Mesenchymal stem cell (in vitro differentiated cells and primary cell): ENCODE measurements around the gene FCN1.

ENCODE experiments used
- DNase-seq: peaks from one replicate; pipeline ENCODE4 v3.0.0-alpha.2; 2013
- H2AFZ ChIP-seq: one replicate; pipeline ENCODE4 v1.6.1; 2013; ENCODE audit warnings: low read depth, mild to moderate bottlenecking, control low read depth, inconsistent platforms, low read length, moderate library complexity
- H2AK5ac ChIP-seq: 2 replicates; pipeline ENCODE4 v1.6.1; 2013; ENCODE audit warnings: low read length, moderate library complexity, mild to moderate bottlenecking, inconsistent platforms; ENCODE audit not compliant: severe bottlenecking
- H2BK120ac ChIP-seq: one replicate; pipeline ENCODE4 v1.6.1; 2013; ENCODE audit warnings: low read depth, mild to moderate bottlenecking, inconsistent platforms, low read length, moderate library complexity
- H2BK12ac ChIP-seq, 2 experiments: one replicate each; pipeline ENCODE4 v1.6.1; 2013; ENCODE audit warnings: inconsistent platforms in 2 of 2, low read length in 2 of 2, mild to moderate bottlenecking in 2 of 2, moderate library complexity in 2 of 2, control low read depth in 1 of 2
- H2BK15ac ChIP-seq: one replicate; pipeline ENCODE4 v1.6.1; 2013; ENCODE audit warnings: mild to moderate bottlenecking, low read depth, inconsistent platforms; ENCODE audit not compliant: poor library complexity, severe bottlenecking
- H2BK5ac ChIP-seq: 2 replicates; pipeline ENCODE4 v1.6.1; 2013; ENCODE audit warnings: low read depth, mild to moderate bottlenecking, low read length, control low read depth, inconsistent platforms; ENCODE audit not compliant: poor library complexity, severe bottlenecking
- H3K14ac ChIP-seq, 2 experiments: one replicate each; pipeline ENCODE4 v1.6.1; 2013; ENCODE audit warnings: inconsistent platforms in 2 of 2, low read length in 2 of 2, control low read depth in 1 of 2, mild to moderate bottlenecking in 1 of 2, moderate library complexity in 1 of 2
- H3K18ac ChIP-seq, 2 experiments: one replicate each; pipeline ENCODE4 v1.6.1; 2013; ENCODE audit warnings: inconsistent platforms in 2 of 2, low read length in 2 of 2, control low read depth in 1 of 2, low read depth in 1 of 2, mild to moderate bottlenecking in 1 of 2
- H3K23ac ChIP-seq, 2 experiments: one replicate each; pipeline ENCODE4 v1.6.1; 2013; ENCODE audit warnings: inconsistent platforms in 2 of 2, low read length in 2 of 2, mild to moderate bottlenecking in 2 of 2, moderate library complexity in 2 of 2, control low read depth in 1 of 2
- H3K27ac ChIP-seq: 2 replicates; pipeline ENCODE4 v1.5.1; 2013; ENCODE audit warnings: mild to moderate bottlenecking, moderate library complexity, low read length, control low read depth, inconsistent platforms; ENCODE audit not compliant: poor library complexity, severe bottlenecking
- H3K27me3 ChIP-seq, 2 experiments: 2 replicates each; pipeline versions ENCODE4 v1.6.1 to v1.7.0; 2013; ENCODE audit warnings: low read length in 2 of 2, mild to moderate bottlenecking in 2 of 2, moderate library complexity in 2 of 2, control low read depth in 1 of 2, inconsistent platforms in 1 of 2; ENCODE audit not compliant: control insufficient read depth in 1 of 2, insufficient read depth in 1 of 2
- H3K36me3 ChIP-seq, 2 experiments: 2 replicates each; pipeline versions ENCODE4 v1.6.1 to v1.7.0; 2013; ENCODE audit warnings: low read length in 2 of 2, control low read depth in 1 of 2, inconsistent platforms in 1 of 2, low read depth in 1 of 2, mild to moderate bottlenecking in 1 of 2; ENCODE audit not compliant: insufficient read depth in 2 of 2, control insufficient read depth in 1 of 2
- H3K4ac ChIP-seq, 2 experiments: one replicate each; pipeline ENCODE4 v1.6.1; 2013; ENCODE audit warnings: inconsistent platforms in 2 of 2, low read length in 2 of 2, mild to moderate bottlenecking in 2 of 2, moderate library complexity in 2 of 2, control low read depth in 1 of 2, low read depth in 1 of 2
- H3K4me1 ChIP-seq: 2 replicates; pipeline ENCODE4 v1.6.1; 2013; ENCODE audit warnings: low read depth, low read length, control low read depth; ENCODE audit not compliant: control insufficient read depth, insufficient read depth
- H3K4me2 ChIP-seq: 2 replicates; pipeline ENCODE4 v1.6.1; 2013; ENCODE audit warnings: low read length, mild to moderate bottlenecking, inconsistent platforms; ENCODE audit not compliant: poor library complexity, severe bottlenecking
- H3K4me3 ChIP-seq, 2 experiments: 2 replicates each; pipeline versions ENCODE4 v1.5.1 to v1.7.0; 2013; ENCODE audit warnings: low read length in 2 of 2, mild to moderate bottlenecking in 2 of 2, control low read depth in 1 of 2, low read depth in 1 of 2; ENCODE audit not compliant: insufficient read depth in 1 of 2
- H3K79me1 ChIP-seq: replicated peaks from 2 replicates; pipeline ENCODE4 v1.6.1; 2013; ENCODE audit warnings: mild to moderate bottlenecking, control low read depth, low read length, inconsistent platforms; ENCODE audit not compliant: poor library complexity, severe bottlenecking
- H3K9ac ChIP-seq: 2 replicates; pipeline ENCODE4 v1.7.0; 2013; ENCODE audit warnings: mild to moderate bottlenecking, low read length, moderate library complexity
- H3K9me3 ChIP-seq: 2 replicates; pipeline ENCODE4 v1.7.0; 2013; ENCODE audit warnings: mild to moderate bottlenecking, low read length; ENCODE audit not compliant: control insufficient read depth
- H4K8ac ChIP-seq: one replicate; pipeline ENCODE4 v1.6.1; 2013; ENCODE audit warnings: inconsistent platforms, mild to moderate bottlenecking, low read length, moderate library complexity
- H4K91ac ChIP-seq: one replicate; pipeline ENCODE4 v1.6.1; 2013; ENCODE audit warnings: mild to moderate bottlenecking, low read length, inconsistent platforms
- WGBS: methylation state at CpG from one replicate; pipeline ENCODE4 v1.1.7; 2013; ENCODE audit warnings: mixed read lengths; 5-methylcytosine and 5-hydroxymethylcytosine counted together

FCN1 gene

GRCh38 chr9:134965411-134965810 is 47.7 kb upstream of the FCN1 start:
- WGBS: 48% methylated on average over 4 of the region's 4 CpGs
- H3K4me1 ChIP-seq: no peaks in the 10 kb centered on the region
- no peak for DNase-seq

DNA sequence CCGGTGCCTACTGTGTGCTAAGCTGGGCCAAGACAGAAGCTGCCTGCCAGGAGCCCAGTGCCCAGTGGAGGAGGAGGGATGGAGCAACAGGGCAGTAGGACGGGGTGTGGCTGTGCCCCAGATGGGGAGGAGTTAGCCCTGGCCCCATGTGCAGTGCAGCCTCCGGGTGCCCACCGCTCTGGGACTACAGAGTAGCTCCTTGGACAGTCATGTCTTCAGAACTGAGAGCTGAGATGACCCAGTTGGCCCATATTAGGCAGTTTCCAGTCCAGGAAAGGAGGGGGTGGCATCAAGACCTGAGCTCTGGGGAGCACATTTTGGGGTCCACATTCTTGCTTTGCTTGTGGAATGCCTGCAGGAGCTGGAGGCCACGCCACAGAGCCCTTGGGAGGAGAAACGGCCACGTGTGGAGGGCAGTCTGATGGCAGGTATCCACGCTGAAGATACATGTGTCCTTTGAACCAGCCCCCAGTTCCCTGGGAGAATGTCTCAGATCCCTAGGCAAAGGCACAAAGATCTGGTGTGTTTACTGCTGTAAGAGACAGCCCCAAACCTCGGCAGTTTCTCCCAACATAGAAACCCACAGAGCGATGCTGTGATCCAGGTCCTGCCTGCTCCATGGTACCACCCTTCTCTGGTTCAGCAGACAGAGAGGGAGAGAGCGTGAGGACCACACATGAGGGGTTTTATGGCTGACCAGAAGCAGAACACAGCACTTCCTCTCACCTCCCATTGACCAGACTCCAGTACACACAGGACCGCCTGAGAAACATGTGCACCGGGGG is 46.8 kb upstream of the FCN1 start:
- no peak overlapping the region for H3K4ac ChIP-seq
- H4K91ac ChIP-seq: no peak overlapping the region
- H2AK5ac ChIP-seq: no peak overlapping the region
- no peaks in the 10 kb centered on the region for H3K4me1 ChIP-seq
- H3K4me3 ChIP-seq: no peak overlapping the region
- no peaks in the 10 kb centered on the region for H3K36me3 ChIP-seq
- H3K27me3 ChIP-seq: peaks cover 6 to 41% of the 10 kb centered on the region in 2 experiments
- no peak overlapping the region for H3K27ac ChIP-seq
- no peak overlapping the region for H3K14ac ChIP-seq
- H2BK120ac ChIP-seq: no peak overlapping the region
- 77% methylated on average over 10 of the region's 13 CpGs for WGBS
- H3K9ac ChIP-seq: no peak overlapping the region
- no peak for DNase-seq
- H3K23ac ChIP-seq: no peak overlapping the region
- no peak overlapping the region for H2BK5ac ChIP-seq
- H4K8ac ChIP-seq: no peak overlapping the region
- no peak overlapping the region for H2AFZ ChIP-seq
- H3K18ac ChIP-seq: no peak overlapping the region
- peaks cover 3% of the 10 kb centered on the region for H3K9me3 ChIP-seq
- H3K79me1 ChIP-seq: no peaks in the 10 kb centered on the region
- no peak overlapping the region for H2BK15ac ChIP-seq
- H3K4me2 ChIP-seq: no peak overlapping the region
- H2BK12ac ChIP-seq: no peak overlapping the region

More at GRCh38 chr9:134965411-134965810, 47.7 kb upstream of the FCN1 start:
- H3K14ac ChIP-seq: no peak overlapping the region
- no peak overlapping the region for H4K91ac ChIP-seq
- no peaks in the 10 kb centered on the region for H3K36me3 ChIP-seq
- no peak overlapping the region for H2AK5ac ChIP-seq
- no peak overlapping the region for H3K23ac ChIP-seq
- peaks cover 3% of the 10 kb centered on the region for H3K9me3 ChIP-seq
- no peak overlapping the region for H2BK15ac ChIP-seq
- no peak overlapping the region for H3K4me2 ChIP-seq
- no peak overlapping the region for H3K18ac ChIP-seq
- no peak overlapping the region for H2BK5ac ChIP-seq
- no peak overlapping the region for H3K27ac ChIP-seq
- no peak overlapping the region for H2AFZ ChIP-seq
- H2BK12ac ChIP-seq: no peak overlapping the region
- H4K8ac ChIP-seq: no peak overlapping the region
- no peak overlapping the region for H3K4me3 ChIP-seq
- H3K9ac ChIP-seq: no peak overlapping the region
- no peak overlapping the region for H2BK120ac ChIP-seq
- H3K4ac ChIP-seq: no peak overlapping the region
- peaks cover 6 to 39% of the 10 kb centered on the region in 2 experiments for H3K27me3 ChIP-seq
- H3K79me1 ChIP-seq: no peaks in the 10 kb centered on the region

- 90% methylated on average over 19 of the region's 19 CpGs for WGBS
- Histone ChIP-seq H3K18ac (no peak overlapping the region), H2BK120ac (no peak overlapping the region)
Observed at GRCh38 chr9:134963546-134963945, 45.8 kb upstream of the FCN1 start.

DNA sequence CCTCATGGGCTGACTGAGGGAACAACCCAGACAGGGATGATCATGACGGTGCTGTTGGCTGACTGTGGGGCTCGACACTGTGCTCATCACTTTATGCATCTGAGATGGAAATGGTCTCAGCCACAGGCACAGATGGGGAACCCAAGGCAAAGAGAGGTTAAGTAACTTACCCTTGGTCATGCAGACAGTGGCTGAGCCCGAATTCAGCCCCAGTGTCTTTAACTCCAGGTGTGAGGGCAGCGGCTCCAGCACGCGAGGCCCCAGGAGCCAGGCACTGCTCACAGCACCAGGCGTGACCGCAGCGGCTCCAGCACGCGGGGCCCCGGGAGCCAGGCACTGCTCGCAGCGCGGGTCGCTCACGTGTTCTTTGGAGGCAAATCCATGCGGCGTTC is 45.3 kb upstream of the FCN1 start:
- Histone ChIP-seq H3K4me1 (no peaks in the 10 kb centered on the region), H3K23ac (no peak overlapping the region), H3K79me1 (no peaks in the 10 kb centered on the region), H3K18ac (no peak overlapping the region), H4K8ac (no peak overlapping the region), H3K4ac (no peak overlapping the region), H2BK15ac (no peak overlapping the region), H2BK120ac (no peak overlapping the region), H4K91ac (peak overlapping the region; percentile 12), H3K9ac (no peak overlapping the region), H2BK5ac (no peak overlapping the region), H3K36me3 (no peaks in the 10 kb centered on the region), H3K14ac (no peak overlapping the region), H3K4me2 (no peak overlapping the region), H2AK5ac (no peak overlapping the region), H3K4me3 (no peak overlapping the region), H2AFZ (no peak overlapping the region), H2BK12ac (no peak overlapping the region), H3K9me3 (peaks cover 8% of the 10 kb centered on the region), H3K27ac (no peak overlapping the region), H3K27me3 (peaks cover 0 to 29% of the 10 kb centered on the region in 2 experiments)
- WGBS: 88% methylated on average over 17 of the region's 19 CpGs
- no peak for DNase-seq

More at GRCh38 chr9:134963546-134963945, 45.8 kb upstream of the FCN1 start:
- no peak for DNase-seq
- H3K9ac ChIP-seq: no peak overlapping the region
- no peak overlapping the region for H3K4me3 ChIP-seq
- no peak overlapping the region for H2BK15ac ChIP-seq
- H3K4ac ChIP-seq: no peak overlapping the region
- no peak overlapping the region for H4K91ac ChIP-seq
- H3K4me2 ChIP-seq: no peak overlapping the region
- H3K27ac ChIP-seq: no peak overlapping the region
- no peak overlapping the region for H3K14ac ChIP-seq
- peaks cover 5% of the 10 kb centered on the region for H3K9me3 ChIP-seq
- no peaks in the 10 kb centered on the region for H3K36me3 ChIP-seq
- no peak overlapping the region for H4K8ac ChIP-seq
- H3K79me1 ChIP-seq: no peaks in the 10 kb centered on the region
- no peak overlapping the region for H2BK12ac ChIP-seq
- no peaks in the 10 kb centered on the region for H3K4me1 ChIP-seq
- H3K23ac ChIP-seq: no peak overlapping the region
- H2AFZ ChIP-seq: no peak overlapping the region
- H2BK5ac ChIP-seq: no peak overlapping the region
- H2AK5ac ChIP-seq: no peak overlapping the region
- H3K27me3 ChIP-seq: peaks cover 5 to 34% of the 10 kb centered on the region in 2 experiments
